ENCODE measurements around the gene DOK7. TPM values are rescaled to one million over a fixed set of nuclear protein-coding genes. Genes with fewer than 3 reads are reported as not detected.
A peak's percentile ranks its signal among the peaks of the same experiment; 100 is the strongest.

The DOK7 gene
- polyA plus RNA-seq, 1 experiment, result not detected

GRCh38 chr4:3488820-3489219, 25.7 kb downstream of the DOK7 start:
- no peak for DNase-seq (ENCODE audit: low read depth)
- Histone ChIP-seq H3K4me3 (ENCODE audit: low read depth, low read length) (no peak overlapping the region), H3K27me3 (ENCODE audit: control insufficient read depth, insufficient read depth, low read length) (peaks cover 2% of the 10 kb centered on the region), H3K36me3 (ENCODE audit: control insufficient read depth, insufficient read depth, low read length) (no peaks in the 10 kb centered on the region)
- CTCF ChIA-PET, result interaction anchor here (1.4 kb wide), 1 partner anchor 8 kb away, joined by 9 read pairs; no protein-coding TSS in a partner anchor
- POLR2A ChIA-PET, result no interaction called here
- no peak for TF ChIP-seq CTCF (IDR thresholded peaks at IDR 0.05; ENCODE audit: insufficient read depth, low read depth, low read length)

GRCh38 chr4:3489451-3489962, 26.4 kb downstream of the DOK7 start:
- ChIA-PET POLR2A (no interaction called here), CTCF (interaction anchor here (1.4 kb wide), 1 partner anchor 9 kb away, joined by 9 read pairs; no protein-coding TSS in a partner anchor)
- peaks cover 2% of the 10 kb centered on the region for H3K27me3 ChIP-seq (ENCODE audit: control insufficient read depth, insufficient read depth, low read length)
- H3K36me3 ChIP-seq (ENCODE audit: control insufficient read depth, insufficient read depth, low read length), result no peaks in the 10 kb centered on the region
- no peak overlapping the region for H3K4me3 ChIP-seq (ENCODE audit: low read depth, low read length)
- DNase-seq (ENCODE audit: low read depth), result no peak
- TF ChIP-seq CTCF (IDR thresholded peaks at IDR 0.05; ENCODE audit: insufficient read depth, low read depth, low read length), result no peak

GRCh38 chr4:3491681-3492405, 28.7 kb downstream of the DOK7 start:
- peak; percentile 10 for DNase-seq (ENCODE audit: low read depth)
- ChIA-PET CTCF (interaction anchor here (1.6 kb wide), 1 partner anchor 11 kb away, joined by 18 read pairs; no protein-coding TSS in a partner anchor), POLR2A (no interaction called here)
- H3K36me3 ChIP-seq (ENCODE audit: control insufficient read depth, insufficient read depth, low read length), result no peaks in the 10 kb centered on the region
- H3K4me3 ChIP-seq (ENCODE audit: low read depth, low read length), result no peak overlapping the region
- H3K27me3 ChIP-seq (ENCODE audit: control insufficient read depth, insufficient read depth, low read length), result peaks cover 2% of the 10 kb centered on the region
- TF ChIP-seq CTCF (IDR thresholded peaks at IDR 0.05; ENCODE audit: insufficient read depth, low read depth, low read length), result no peak

- H3K27me3 ChIP-seq (ENCODE audit: control insufficient read depth, insufficient read depth, low read length), result peaks cover 2% of the 10 kb centered on the region
- no peak overlapping the region for H3K4me3 ChIP-seq (ENCODE audit: low read depth, low read length)
- CTCF ChIA-PET, result interaction anchor here (1.3 to 1.6 kb wide), 2 partner anchors 12 to 13 kb away, joined by 5 to 18 read pairs; no protein-coding TSS in a partner anchor
- TF ChIP-seq CTCF (IDR thresholded peaks at IDR 0.05; ENCODE audit: insufficient read depth, low read depth, low read length), result no peak
- POLR2A ChIA-PET, result no interaction called here
- H3K36me3 ChIP-seq (ENCODE audit: control insufficient read depth, insufficient read depth, low read length), result no peaks in the 10 kb centered on the region
- DNase-seq (ENCODE audit: low read depth), result no peak
These were observed 29.9 kb downstream of the DOK7 start for GRCh38 chr4:3492741-3493719.

Data from BJ (cell line).